Ovary (tissue), 9 donors: Measurements from ENCODE around the gene SLC25A36. TPM values are rescaled to one million over a fixed set of nuclear protein-coding genes. Genes with fewer than 3 reads are reported as not detected.

Source experiments
- DNase-seq, 5 donors: peaks; one replicate each; pipeline ENCODE4 v3.0.0-alpha.2; 2019 to 2020
- H3K27ac ChIP-seq, 2 donors: fragments of 200-600 bp; one replicate each; pipeline versions ENCODE4 v1.5.1 to v1.8.0; 2019 to 2022
- H3K27me3 ChIP-seq: fragments of 200-600 bp; one replicate; pipeline ENCODE4 v1.8.0; 2022
- H3K36me3 ChIP-seq: fragments of 200-600 bp; sonication (generic); one replicate; pipeline ENCODE4 v1.5.1; 2019
- H3K4me1 ChIP-seq: one replicate; pipeline ENCODE4 v1.8.1; 2013; ENCODE audit warnings: mild to moderate bottlenecking, moderate library complexity; ENCODE audit not compliant: insufficient read depth
- H3K4me3 ChIP-seq: fragments of 200-600 bp; sonication (generic); one replicate; pipeline ENCODE4 v1.5.1; 2017
- H3K9me3 ChIP-seq, 2 donors: fragments of 200-600 bp in 1 of 2; sonication (generic) in 1 of 2; one replicate each; pipeline versions ENCODE4 v1.5.1 to v1.8.1; 2013 to 2019; ENCODE audit warnings: mild to moderate bottlenecking in 1 of 2, moderate library complexity in 1 of 2
- CTCF ChIP-seq, 3 donors: fragments of 450-650 bp in 2 of 3; fragments of 200-600 bp in 1 of 3; IDR thresholded peaks; one replicate each; pipeline versions ENCODE4 v1.5.1 to v1.8.0; 2016 to 2022; ENCODE audit warnings: antibody characterized with exemption in 3 of 3, mild to moderate bottlenecking in 1 of 3
- EP300 ChIP-seq: sonication (generic); formaldehyde crosslinking; IDR thresholded peaks from one replicate; pipeline ENCODE4 v1.6.1; 2017; ENCODE audit warnings: antibody characterized with exemption
- POLR2A ChIP-seq: fragments of 450-650 bp; IDR thresholded peaks from one replicate; pipeline ENCODE4 v1.6.1; 2017; ENCODE audit warnings: antibody characterized with exemption, mild to moderate bottlenecking, moderate library complexity
- WGBS, 3 donors: extraction: QIAGEN DNeasy Blood & Tissue Kit in 1 of 3; methylation state at CpG; one replicate each; pipeline versions ENCODE4 v1.1.5 to v1.1.7; 2013 to 2017; 5-methylcytosine and 5-hydroxymethylcytosine counted together
- intact Hi-C, 4 donors: fragments of 100-400 bp; cut with DNase I; formaldehyde crosslinking; loops; one replicate each; pipeline versions ENCODE4 v1.11.0 to v1.15.1; 2022 to 2023
- polyA plus RNA-seq, 2 donors: library from polyadenylated mRNA; stranded (reverse); fragments of 200-250 nt in 1 of 2; fragments of 350-450 nt in 1 of 2; fragmentation: Illumina TruSeq in 1 of 2; extraction: RNeasy Lipid Tissue Mini Kit (QIAGEN cat#74804) in 1 of 2; gene quantifications; one replicate each; pipeline ENCODE4 v1.2.3, GENCODE V29; 2013 to 2014
- total RNA-seq, 7 donors: library from RNA; depleted of rRNA in 2 of 7; stranded (reverse); fragments of >200 nt in 2 of 7; fragmentation: NEBNext Ultra II Directional in 3 of 7; extraction: Animal tissue kit (Norgen Biotek cat#: 25700) in 3 of 7; gene quantifications; one replicate each; pipeline versions ENCODE4 v1.1.0 to v1.2.4, GENCODE V29; 2016 to 2023
- donor health status: DM: no; HTN: no; CAD: no; lungs with moderate emphysema.
- donor health status: DM: no; HTN: no; CAD: no.
- donor health status: Bipolar disorder and iron deficiency.
- donor health status: DM: yes; HTN: yes; CAD: no.
- donor health status: DM: no; HTN: no; CAD: no.
- donor health status: DM: yes; HTN: yes; CAD: no.

SLC25A36 gene
- total and polyA plus RNA-seq, 9 donors: 34.7 to 99.3 (median 76.4) TPM

DNA sequence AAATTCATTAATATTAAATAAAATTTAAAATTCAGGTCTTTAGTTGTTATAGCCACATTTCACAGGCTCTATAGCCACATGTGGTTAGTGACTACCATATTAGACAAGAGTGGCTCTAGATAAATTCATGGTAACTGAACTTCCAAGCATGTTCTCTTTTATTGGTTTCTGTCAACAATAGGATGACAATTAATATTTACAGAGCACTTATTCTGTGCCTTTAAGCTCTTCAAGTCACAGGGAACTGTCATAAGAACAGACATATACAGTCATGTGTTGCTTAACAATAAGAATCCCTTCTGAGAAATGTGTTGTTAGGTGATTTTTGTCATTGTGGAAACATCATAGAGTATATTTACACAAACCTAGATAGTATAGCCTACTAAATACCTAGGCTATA, 38.8 kb upstream of the SLC25A36 start:
- Histone ChIP-seq H3K36me3 (no peaks in the 10 kb centered on the region), H3K27ac (no peak overlapping the region), H3K27me3 (no peaks in the 10 kb centered on the region), H3K4me3 (no peak overlapping the region), H3K4me1 (no peaks in the 10 kb centered on the region), H3K9me3 (no peaks in the 10 kb centered on the region)
- DNase-seq: no peak
- TF ChIP-seq EP300: no peak
- no peak for TF ChIP-seq CTCF (IDR thresholded peaks at IDR 0.05)
- no peak for TF ChIP-seq POLR2A
- intact Hi-C loops: no loop called here

DNA sequence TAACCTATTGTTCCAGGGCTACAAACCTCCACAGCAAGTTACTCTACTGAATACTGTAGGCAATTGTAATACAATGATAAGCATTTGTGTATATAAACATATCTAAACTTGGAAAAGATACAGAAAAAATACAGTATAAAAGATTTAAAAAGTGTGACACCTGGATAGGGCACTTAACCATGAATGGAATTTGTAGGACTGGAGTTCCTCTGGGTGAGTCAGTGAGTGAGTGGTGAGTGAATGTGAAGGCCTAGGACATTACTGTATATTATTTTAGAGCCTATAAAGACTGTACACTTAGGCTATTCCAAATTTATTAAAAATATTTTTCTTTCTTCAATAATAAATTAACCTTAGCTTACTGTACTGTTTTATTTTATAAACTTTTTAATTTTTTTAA, 38.4 kb upstream of the SLC25A36 start:
- H3K36me3 ChIP-seq: no peaks in the 10 kb centered on the region
- intact Hi-C loops: no loop called here
- no peaks in the 10 kb centered on the region for H3K27me3 ChIP-seq
- H3K9me3 ChIP-seq: no peaks in the 10 kb centered on the region
- no peak for DNase-seq
- H3K27ac ChIP-seq: no peak overlapping the region
- no peaks in the 10 kb centered on the region for H3K4me1 ChIP-seq
- no peak for TF ChIP-seq CTCF (IDR thresholded peaks at IDR 0.05)
- TF ChIP-seq POLR2A: no peak
- TF ChIP-seq EP300: no peak
- no peak overlapping the region for H3K4me3 ChIP-seq

DNA sequence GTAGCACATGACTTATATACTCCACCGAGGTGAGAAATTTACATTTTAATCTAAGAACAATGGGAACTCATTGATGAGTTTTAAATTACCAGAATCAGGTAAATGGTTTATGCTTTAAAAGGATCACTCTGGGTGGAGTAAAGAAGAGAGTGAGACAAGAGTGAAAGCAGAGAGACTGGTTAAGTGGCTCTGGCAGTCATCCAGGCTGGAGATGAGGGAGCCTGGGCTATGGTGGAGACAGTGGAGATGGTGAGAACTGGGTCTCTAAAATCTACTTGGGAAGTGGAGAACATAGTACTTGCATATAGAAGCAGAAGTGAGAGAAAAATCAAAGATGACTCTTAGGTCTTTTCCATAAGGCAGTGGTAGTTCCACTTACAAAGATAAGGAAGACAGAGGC, 37.1 kb upstream of the SLC25A36 start:
- Histone ChIP-seq H3K36me3 (no peaks in the 10 kb centered on the region), H3K9me3 (no peaks in the 10 kb centered on the region)
- 82 to 94% (median 91%) methylated on average over 1 of the region's 1 CpG for WGBS, 3 donors

GRCh38 chr3:140905559-140905958, 36.1 kb upstream of the SLC25A36 start:
- intact Hi-C loops: no loop called here
- H3K36me3 ChIP-seq: no peaks in the 10 kb centered on the region
- no peak overlapping the region for H3K27ac ChIP-seq
- no peak for DNase-seq
- TF ChIP-seq POLR2A (no peak), CTCF (IDR thresholded peaks at IDR 0.05) (no peak), EP300 (no peak)
- H3K4me3 ChIP-seq: no peak overlapping the region
- no peaks in the 10 kb centered on the region for H3K27me3 ChIP-seq
- 79 to 91% (median 81%) methylated on average over 2 of the region's 2 CpGs for WGBS, 3 donors
- no peaks in the 10 kb centered on the region for H3K4me1 ChIP-seq
- H3K9me3 ChIP-seq: no peaks in the 10 kb centered on the region

More for the DNA sequence above, 37.1 kb upstream of the SLC25A36 start:
- TF ChIP-seq POLR2A (no peak), CTCF (IDR thresholded peaks at IDR 0.05) (no peak), EP300 (no peak)
- no peak for DNase-seq
- Histone ChIP-seq H3K4me1 (no peaks in the 10 kb centered on the region), H3K27ac (no peak overlapping the region), H3K4me3 (no peak overlapping the region), H3K27me3 (no peaks in the 10 kb centered on the region)
- intact Hi-C loops: no loop called here

- no peaks in the 10 kb centered on the region for H3K27me3 ChIP-seq
- H3K27ac ChIP-seq: no peak overlapping the region
- WGBS, 3 donors: 30 to 54% (median 45%) methylated on average over 1 of the region's 1 CpG
- no peak for TF ChIP-seq CTCF (IDR thresholded peaks at IDR 0.05)
- no peak for TF ChIP-seq POLR2A
- TF ChIP-seq EP300: no peak
- H3K9me3 ChIP-seq: no peaks in the 10 kb centered on the region
- no peaks in the 10 kb centered on the region for H3K36me3 ChIP-seq
- no peak for DNase-seq
- no peak overlapping the region for H3K4me3 ChIP-seq
- no peaks in the 10 kb centered on the region for H3K4me1 ChIP-seq
- intact Hi-C loops: no loop called here
Measured at GRCh38 chr3:140906785-140907184, 34.9 kb upstream of the SLC25A36 start.
